ENCODE measurements around the gene P2RX7.

Gene P2RX7

DNA sequence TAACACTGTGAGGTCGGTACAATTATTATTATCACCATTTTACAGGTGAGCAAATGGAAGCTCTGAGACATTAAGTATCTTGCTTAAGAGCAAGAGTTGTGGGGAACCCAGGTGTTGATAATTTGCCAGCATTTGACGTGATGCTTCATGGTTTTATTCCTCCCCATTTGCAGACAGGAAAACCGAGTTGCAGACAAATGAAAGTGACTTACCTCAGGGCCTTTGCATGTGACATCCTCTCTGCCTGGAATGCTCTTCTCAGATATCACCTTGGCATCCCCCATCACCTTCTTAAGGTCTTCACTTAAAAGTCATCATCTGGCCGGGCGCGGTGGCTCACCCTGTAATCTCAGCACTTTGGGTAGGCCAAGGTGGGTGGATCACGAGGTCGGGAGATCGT lies 21.0 kb upstream of the P2RX7 start:
- TF ChIP-seq FOXM1 (IDR thresholded peaks at IDR 0.05; ENCODE audit: borderline replicate concordance, low read depth) (no peak), TCF12 (IDR thresholded peaks at IDR 0.05; ENCODE audit: low read depth) (no peak), CREB1 (IDR thresholded peaks at IDR 0.05; ENCODE audit: low read depth) (no peak), CEBPB (IDR thresholded peaks at IDR 0.05) (no peak), ZBTB7A (IDR thresholded peaks at IDR 0.05; ENCODE audit: low read depth) (no peak), EGR1 (IDR thresholded peaks at IDR 0.05) (no peak), EP300 (IDR thresholded peaks at IDR 0.05; ENCODE audit: borderline replicate concordance) (no peak), YY1 (IDR thresholded peaks at IDR 0.05; ENCODE audit: low read depth) (no peak), NFIC (IDR thresholded peaks at IDR 0.05) (no peak), TEAD4 (IDR thresholded peaks at IDR 0.05) (no peak), RAD21 (IDR thresholded peaks at IDR 0.05; ENCODE audit: low read depth) (no peak), TAF1 (IDR thresholded peaks at IDR 0.05; ENCODE audit: low read depth) (no peak)
- TF ChIP-seq, protein P1, sequence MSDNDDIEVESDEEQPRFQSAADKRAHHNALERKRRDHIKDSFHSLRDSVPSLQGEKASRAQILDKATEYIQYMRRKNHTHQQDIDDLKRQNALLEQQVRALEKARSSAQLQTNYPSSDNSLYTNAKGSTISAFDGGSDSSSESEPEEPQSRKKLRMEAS (IDR thresholded peaks at IDR 0.05) = no peak
- TF ChIP-seq, protein P2, sequence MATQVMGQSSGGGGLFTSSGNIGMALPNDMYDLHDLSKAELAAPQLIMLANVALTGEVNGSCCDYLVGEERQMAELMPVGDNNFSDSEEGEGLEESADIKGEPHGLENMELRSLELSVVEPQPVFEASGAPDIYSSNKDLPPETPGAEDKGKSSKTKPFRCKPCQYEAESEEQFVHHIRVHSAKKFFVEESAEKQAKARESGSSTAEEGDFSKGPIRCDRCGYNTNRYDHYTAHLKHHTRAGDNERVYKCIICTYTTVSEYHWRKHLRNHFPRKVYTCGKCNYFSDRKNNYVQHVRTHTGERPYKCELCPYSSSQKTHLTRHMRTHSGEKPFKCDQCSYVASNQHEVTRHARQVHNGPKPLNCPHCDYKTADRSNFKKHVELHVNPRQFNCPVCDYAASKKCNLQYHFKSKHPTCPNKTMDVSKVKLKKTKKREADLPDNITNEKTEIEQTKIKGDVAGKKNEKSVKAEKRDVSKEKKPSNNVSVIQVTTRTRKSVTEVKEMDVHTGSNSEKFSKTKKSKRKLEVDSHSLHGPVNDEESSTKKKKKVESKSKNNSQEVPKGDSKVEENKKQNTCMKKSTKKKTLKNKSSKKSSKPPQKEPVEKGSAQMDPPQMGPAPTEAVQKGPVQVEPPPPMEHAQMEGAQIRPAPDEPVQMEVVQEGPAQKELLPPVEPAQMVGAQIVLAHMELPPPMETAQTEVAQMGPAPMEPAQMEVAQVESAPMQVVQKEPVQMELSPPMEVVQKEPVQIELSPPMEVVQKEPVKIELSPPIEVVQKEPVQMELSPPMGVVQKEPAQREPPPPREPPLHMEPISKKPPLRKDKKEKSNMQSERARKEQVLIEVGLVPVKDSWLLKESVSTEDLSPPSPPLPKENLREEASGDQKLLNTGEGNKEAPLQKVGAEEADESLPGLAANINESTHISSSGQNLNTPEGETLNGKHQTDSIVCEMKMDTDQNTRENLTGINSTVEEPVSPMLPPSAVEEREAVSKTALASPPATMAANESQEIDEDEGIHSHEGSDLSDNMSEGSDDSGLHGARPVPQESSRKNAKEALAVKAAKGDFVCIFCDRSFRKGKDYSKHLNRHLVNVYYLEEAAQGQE (IDR thresholded peaks at IDR 0.05; ENCODE audit: low read depth) = no peak
- TF ChIP-seq, protein P3, sequence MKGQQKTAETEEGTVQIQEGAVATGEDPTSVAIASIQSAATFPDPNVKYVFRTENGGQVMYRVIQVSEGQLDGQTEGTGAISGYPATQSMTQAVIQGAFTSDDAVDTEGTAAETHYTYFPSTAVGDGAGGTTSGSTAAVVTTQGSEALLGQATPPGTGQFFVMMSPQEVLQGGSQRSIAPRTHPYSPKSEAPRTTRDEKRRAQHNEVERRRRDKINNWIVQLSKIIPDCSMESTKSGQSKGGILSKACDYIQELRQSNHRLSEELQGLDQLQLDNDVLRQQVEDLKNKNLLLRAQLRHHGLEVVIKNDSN (IDR thresholded peaks at IDR 0.05) = no peak

DNA sequence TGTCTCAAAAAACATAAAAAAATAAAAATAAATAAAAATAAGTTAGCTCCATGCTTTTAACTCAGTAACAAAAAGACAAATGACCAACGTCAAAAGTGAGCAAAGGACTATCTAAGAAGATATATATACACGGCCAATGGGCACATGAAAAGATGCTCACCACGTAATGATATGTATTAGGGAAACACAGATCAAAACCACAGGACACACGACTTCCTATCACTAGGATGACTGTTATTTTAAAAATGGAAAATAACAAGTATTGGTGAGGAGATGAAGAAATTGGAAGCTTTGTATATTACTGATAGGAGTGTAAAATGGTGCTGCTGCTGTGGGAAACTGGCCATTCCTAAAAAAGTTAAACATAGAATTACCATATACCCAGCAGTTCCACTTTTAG lies 20.2 kb upstream of the P2RX7 start:
- TF ChIP-seq, protein P2 (IDR thresholded peaks at IDR 0.05; ENCODE audit: low read depth) = no peak
- TF ChIP-seq TEAD4 (IDR thresholded peaks at IDR 0.05) (no peak), FOXM1 (IDR thresholded peaks at IDR 0.05; ENCODE audit: borderline replicate concordance, low read depth) (no peak), NFIC (IDR thresholded peaks at IDR 0.05) (no peak), TCF12 (IDR thresholded peaks at IDR 0.05; ENCODE audit: low read depth) (no peak)

DNA sequence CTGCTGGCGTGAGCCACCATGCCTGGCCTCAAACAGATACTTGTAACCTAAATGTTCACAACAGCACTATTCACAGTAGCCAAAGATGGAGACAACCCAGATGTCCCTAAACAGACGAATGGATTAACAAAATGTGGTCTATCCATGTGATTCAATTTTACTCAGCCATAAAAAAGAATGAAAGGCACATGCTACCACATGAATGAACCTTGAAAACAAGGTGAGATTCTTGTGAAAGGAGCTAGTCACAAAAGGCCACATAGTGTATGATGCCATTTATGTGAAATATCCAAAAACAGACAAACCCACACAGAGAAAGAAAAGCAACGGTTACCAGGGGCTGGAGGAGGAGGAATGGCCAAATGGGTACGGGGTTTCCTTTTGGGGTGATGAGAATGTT lies 19.6 kb upstream of the P2RX7 start:
- no peak for TF ChIP-seq EGR1 (IDR thresholded peaks at IDR 0.05)
- no peak for TF ChIP-seq CEBPB (IDR thresholded peaks at IDR 0.05)
- TF ChIP-seq RAD21 (IDR thresholded peaks at IDR 0.05; ENCODE audit: low read depth) = no peak
- TF ChIP-seq, protein P2 (IDR thresholded peaks at IDR 0.05; ENCODE audit: low read depth) = no peak
- no peak for TF ChIP-seq CREB1 (IDR thresholded peaks at IDR 0.05; ENCODE audit: low read depth)
- TF ChIP-seq YY1 (IDR thresholded peaks at IDR 0.05; ENCODE audit: low read depth) = no peak
- TF ChIP-seq, protein P3 (IDR thresholded peaks at IDR 0.05) = no peak
- no peak for TF ChIP-seq TAF1 (IDR thresholded peaks at IDR 0.05; ENCODE audit: low read depth)
- TF ChIP-seq FOXM1 (IDR thresholded peaks at IDR 0.05; ENCODE audit: borderline replicate concordance, low read depth) = no peak
- TF ChIP-seq, protein P1 (IDR thresholded peaks at IDR 0.05) = no peak
- no peak for TF ChIP-seq EP300 (IDR thresholded peaks at IDR 0.05; ENCODE audit: borderline replicate concordance)
- TF ChIP-seq TEAD4 (IDR thresholded peaks at IDR 0.05) = no peak
- no peak for TF ChIP-seq NFIC (IDR thresholded peaks at IDR 0.05)
- no peak for TF ChIP-seq TCF12 (IDR thresholded peaks at IDR 0.05; ENCODE audit: low read depth)
- TF ChIP-seq ZBTB7A (IDR thresholded peaks at IDR 0.05; ENCODE audit: low read depth) = no peak

DNA sequence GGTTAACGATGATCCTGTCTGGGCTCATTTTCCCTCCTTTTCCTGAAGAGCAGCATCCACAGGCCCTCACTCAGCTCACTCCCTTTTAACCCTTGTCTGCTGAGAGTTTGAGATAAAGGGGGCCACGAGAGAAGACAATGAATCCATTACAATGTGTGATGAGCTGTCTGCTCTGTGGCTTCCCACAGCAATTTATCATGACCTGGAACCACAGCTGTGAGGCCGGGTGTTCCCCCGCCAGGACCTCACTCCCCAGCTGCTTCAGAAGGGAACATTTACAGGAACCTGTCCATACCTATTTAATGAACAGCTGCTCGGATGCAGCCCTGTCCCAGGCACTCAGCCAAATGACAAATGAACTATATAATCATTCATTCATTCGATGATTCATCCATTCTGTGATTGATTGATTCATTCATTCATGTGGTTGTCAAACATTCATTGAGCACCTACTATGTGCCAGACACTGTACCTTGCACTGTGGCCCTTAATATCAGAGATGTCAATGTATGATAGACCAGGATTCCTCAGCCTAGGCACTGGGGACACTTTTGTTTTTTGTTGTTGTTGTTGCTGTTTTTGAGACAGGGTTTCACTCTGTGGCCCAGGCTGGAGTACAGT lies 18.5 kb upstream of the P2RX7 start:
- TF ChIP-seq TAF1 (IDR thresholded peaks at IDR 0.05; ENCODE audit: low read depth) (no peak), TEAD4 (IDR thresholded peaks at IDR 0.05) (no peak)
- TF ChIP-seq, protein P3 (IDR thresholded peaks at IDR 0.05) = no peak
